ENCODE measurements around the gene RPRM. TPM values are rescaled to one million over a fixed set of nuclear protein-coding genes. Genes with fewer than 3 reads are reported as not detected.

The RPRM gene
- polyA plus RNA-seq, 1 donor (not counting 4 experiments of a cell fraction or from before 2014, with no cell fraction given) = not detected

- no peaks in the 10 kb centered on the region for H3K27me3 ChIP-seq (ENCODE audit: control insufficient read depth, extremely low read depth, insufficient read depth, low read length)
- dilution Hi-C loops (cut with MboI; ENCODE audit: extremely low pct_ligation_motif_present, low sequenced_read_pairs) = no loop called here
- FAIRE-seq (no peak), DNase-seq (ENCODE audit: low read depth, low spot score) (no peak)
- H3K9me3 ChIP-seq (ENCODE audit: control insufficient read depth, low read depth, low read length) = no peaks in the 10 kb centered on the region
- H3K4me1 ChIP-seq (ENCODE audit: control insufficient read depth, extremely low read depth, insufficient read depth, low read length) = peaks cover 5% of the 10 kb centered on the region
- H3K9ac ChIP-seq (ENCODE audit: control insufficient read depth, extremely low read depth, insufficient read depth, low read length) = no peak overlapping the region
- no peak overlapping the region for H3K4me2 ChIP-seq (ENCODE audit: control insufficient read depth, extremely low read depth, insufficient read depth, low read depth, low read length)
- H2AFZ ChIP-seq (ENCODE audit: control insufficient read depth, low read length) = no peak overlapping the region
- H3K4me3 ChIP-seq (ENCODE audit: control insufficient read depth in 2 of 3, extremely low read depth in 1 of 3, insufficient read depth in 2 of 3, low read depth in 1 of 3, low read length in 3 of 3) = no peak overlapping the region
- no peaks in the 10 kb centered on the region for H3K9me1 ChIP-seq (ENCODE audit: control insufficient read depth, extremely low read depth, insufficient read depth, low read length)
- TF ChIP-seq EZH2 (IDR thresholded peaks at IDR 0.05; ENCODE audit: low read length) (no peak), CTCF (optimal IDR thresholded peaks at IDR 0.05 in 1 of 3, IDR thresholded peaks at IDR 0.05 in 1 of 3, conservative IDR thresholded peaks at IDR 0.05 in 1 of 3; ENCODE audit: extremely low read depth in 1 of 3, insufficient read depth in 2 of 3, low read length in 3 of 3) (no peak)
- no peaks in the 10 kb centered on the region for H3K79me2 ChIP-seq (ENCODE audit: control insufficient read depth, insufficient read depth, low read length)
- no peaks in the 10 kb centered on the region for H4K20me1 ChIP-seq (ENCODE audit: control insufficient read depth, extremely low read depth, insufficient read depth, low read length)
- no peak overlapping the region for H3K27ac ChIP-seq (ENCODE audit: control insufficient read depth, insufficient read depth, low read length)
- H3K36me3 ChIP-seq (ENCODE audit: control insufficient read depth in 2 of 2, extremely low read depth in 1 of 2, insufficient read depth in 2 of 2, low read length in 2 of 2) = no peaks in the 10 kb centered on the region
Measured at GRCh38 chr2:153488072-153488471, 9.5 kb upstream of the RPRM start.

GRCh38 chr2:153487448-153487847 lies 8.9 kb upstream of the RPRM start:
- DNase-seq (ENCODE audit: low read depth, low spot score) (no peak), FAIRE-seq (no peak)
- Histone ChIP-seq H3K9me3 (ENCODE audit: control insufficient read depth, low read depth, low read length) (no peaks in the 10 kb centered on the region), H3K79me2 (ENCODE audit: control insufficient read depth, insufficient read depth, low read length) (no peaks in the 10 kb centered on the region), H3K9me1 (ENCODE audit: control insufficient read depth, extremely low read depth, insufficient read depth, low read length) (no peaks in the 10 kb centered on the region), H3K27ac (ENCODE audit: control insufficient read depth, insufficient read depth, low read length) (no peak overlapping the region), H3K36me3 (ENCODE audit: control insufficient read depth in 2 of 2, extremely low read depth in 1 of 2, insufficient read depth in 2 of 2, low read length in 2 of 2) (no peaks in the 10 kb centered on the region), H3K4me1 (ENCODE audit: control insufficient read depth, extremely low read depth, insufficient read depth, low read length) (peaks cover 5% of the 10 kb centered on the region), H3K27me3 (ENCODE audit: control insufficient read depth, extremely low read depth, insufficient read depth, low read length) (no peaks in the 10 kb centered on the region), H2AFZ (ENCODE audit: control insufficient read depth, low read length) (no peak overlapping the region), H4K20me1 (ENCODE audit: control insufficient read depth, extremely low read depth, insufficient read depth, low read length) (no peaks in the 10 kb centered on the region), H3K4me2 (ENCODE audit: control insufficient read depth, extremely low read depth, insufficient read depth, low read depth, low read length) (no peak overlapping the region), H3K9ac (ENCODE audit: control insufficient read depth, extremely low read depth, insufficient read depth, low read length) (no peak overlapping the region), H3K4me3 (ENCODE audit: control insufficient read depth in 2 of 3, extremely low read depth in 1 of 3, insufficient read depth in 2 of 3, low read depth in 1 of 3, low read length in 3 of 3) (no peak overlapping the region)
- dilution Hi-C loops (cut with MboI; ENCODE audit: extremely low pct_ligation_motif_present, low sequenced_read_pairs) = no loop called here
- TF ChIP-seq CTCF (optimal IDR thresholded peaks at IDR 0.05 in 1 of 3, IDR thresholded peaks at IDR 0.05 in 1 of 3, conservative IDR thresholded peaks at IDR 0.05 in 1 of 3; ENCODE audit: extremely low read depth in 1 of 3, insufficient read depth in 2 of 3, low read length in 3 of 3) (no peak), EZH2 (IDR thresholded peaks at IDR 0.05; ENCODE audit: low read length) (no peak)
